ENCODE measurements around the gene RAET1L.

- TF ChIP-seq POLR2AphosphoS5 (IDR thresholded peaks at IDR 0.05; ENCODE audit: low read depth) (no peak), CTCF (conservative IDR thresholded peaks at IDR 0.05; ENCODE audit: low read depth in 2 of 2) (no peak), REST (IDR thresholded peaks at IDR 0.05; ENCODE audit: unreplicated experiment) (no peak), NANOG (IDR thresholded peaks at IDR 0.05; ENCODE audit: borderline replicate concordance) (no peak), ETS1 (IDR thresholded peaks at IDR 0.05) (no peak), EZH2phosphoT487 (IDR thresholded peaks at IDR 0.05; ENCODE audit: unreplicated experiment) (no peak), ZNF114 (CRISPR knock-in tag; IDR thresholded peaks at IDR 0.05) (no peak), CREB1 (CRISPR knock-in tag; IDR thresholded peaks at IDR 0.05; ENCODE audit: low read depth) (no peak), EZH2 (IDR thresholded peaks at IDR 0.05; ENCODE audit: low read depth, unreplicated experiment) (no peak), ZNF462 (CRISPR knock-in tag; IDR thresholded peaks at IDR 0.05) (no peak), STAT1 (IDR thresholded peaks at IDR 0.05; ENCODE audit: unreplicated experiment) (no peak)
Measured at GRCh38 chr6:150044621-150045145, 19.4 kb upstream of the RAET1L start.

All from GM23338 (cell line).